Measurements from ENCODE around the gene MCF2L. TPM values are rescaled to one million over a fixed set of nuclear protein-coding genes. Genes with fewer than 3 reads are reported as not detected.

The MCF2L gene
- total and polyA plus RNA-seq, 5 donors: 18.0 to 47.5 (median 33.2) TPM

GRCh38 chr13:112965573-112966115, 3.4 kb upstream of the MCF2L start:
- ATAC-seq (no peak), DNase-seq (peak in 2 of 3 donors; percentile 15 to 31)
- intact Hi-C loops (cut with DNase I): no loop called here
- Histone ChIP-seq H3K27ac (ENCODE audit: low read length) (peak overlapping the region; percentile 74), H3K27me3 (ENCODE audit: control insufficient read depth, insufficient read depth) (no peaks in the 10 kb centered on the region), H3K4me3 (ENCODE audit: low read length) (no peak overlapping the region), H3K9me3 (ENCODE audit: control insufficient read depth, low read length) (no peaks in the 10 kb centered on the region), H3K4me1 (ENCODE audit: control insufficient read depth, insufficient read depth, low read length) (no peaks in the 10 kb centered on the region)
- 83% methylated on average over 16 of the region's 16 CpGs for WGBS

DNA sequence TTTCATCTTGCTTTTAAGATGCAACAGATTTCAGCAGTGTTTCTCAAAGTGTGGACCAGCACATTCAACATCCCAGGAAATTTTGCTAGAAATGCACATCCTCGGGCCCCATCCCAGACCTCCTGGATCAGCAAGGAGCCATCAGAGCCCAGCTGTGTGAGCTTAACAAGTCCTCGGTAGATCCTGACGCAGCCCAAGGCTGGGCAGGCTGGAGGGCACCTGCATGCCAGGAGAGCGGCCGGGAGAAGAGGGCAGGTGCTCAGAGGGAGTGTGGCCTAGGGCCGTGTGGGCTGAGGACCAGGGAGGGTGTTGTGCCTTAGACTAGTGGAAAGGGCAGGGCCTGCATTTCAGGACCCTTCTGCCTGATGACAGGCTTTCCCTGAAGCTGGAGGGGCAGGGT, 2.2 kb upstream of the MCF2L start:
- peak in 2 of 3 donors; percentile 29 to 39 for DNase-seq
- intact Hi-C loops (cut with DNase I): no loop called here
- Histone ChIP-seq H3K9me3 (ENCODE audit: control insufficient read depth, low read length) (no peaks in the 10 kb centered on the region), H3K4me1 (ENCODE audit: control insufficient read depth, insufficient read depth, low read length) (no peaks in the 10 kb centered on the region), H3K27ac (ENCODE audit: low read length) (no peak overlapping the region), H3K27me3 (ENCODE audit: control insufficient read depth, insufficient read depth) (no peaks in the 10 kb centered on the region), H3K4me3 (ENCODE audit: low read length) (no peak overlapping the region)
- ATAC-seq: no peak
- 90% methylated on average over 6 of the region's 6 CpGs for WGBS

DNA sequence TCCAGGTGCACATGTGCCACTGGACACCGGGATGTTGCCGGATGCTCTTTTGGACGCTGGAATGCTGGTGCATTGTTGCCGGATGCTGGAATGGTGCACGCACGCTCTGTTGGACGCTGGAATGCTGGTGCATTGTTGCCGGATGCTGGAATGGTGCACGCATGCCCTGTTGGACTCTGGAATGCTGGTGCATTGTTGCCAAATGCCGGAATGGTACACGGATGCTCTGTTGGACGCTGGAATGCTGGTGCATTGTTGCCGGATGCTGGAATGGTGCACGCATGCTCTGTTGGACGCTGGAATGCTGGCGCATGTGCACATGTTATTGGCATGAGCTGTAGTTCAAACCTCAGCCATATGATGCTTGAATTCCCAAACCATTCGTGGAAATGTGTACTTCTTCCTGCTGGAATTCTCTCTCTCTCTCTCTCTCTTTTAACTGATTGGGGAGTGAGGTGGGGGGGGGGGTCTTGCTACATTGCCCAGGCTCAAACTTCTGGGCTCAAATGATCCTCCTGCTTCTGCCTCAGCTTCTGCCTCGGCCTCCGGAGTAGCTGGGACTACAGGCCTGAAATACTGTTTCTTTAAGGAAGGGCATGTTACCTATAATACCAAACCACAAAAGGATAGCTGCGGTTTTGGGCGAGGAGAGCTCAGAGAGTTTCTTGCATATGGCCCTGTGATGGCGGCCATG, 1.2 kb upstream of the MCF2L start:
- intact Hi-C loops (cut with DNase I): no loop called here
- 76% methylated on average over 22 of the region's 22 CpGs for WGBS
- no peak for ATAC-seq
- Histone ChIP-seq H3K4me1 (ENCODE audit: control insufficient read depth, insufficient read depth, low read length) (no peaks in the 10 kb centered on the region), H3K9me3 (ENCODE audit: control insufficient read depth, low read length) (no peaks in the 10 kb centered on the region), H3K4me3 (ENCODE audit: low read length) (peak overlapping the region; percentile 59), H3K27me3 (ENCODE audit: control insufficient read depth, insufficient read depth) (no peaks in the 10 kb centered on the region), H3K27ac (ENCODE audit: low read length) (no peak overlapping the region)
- peak in 1 of 3 donors; percentile 11 for DNase-seq

GRCh38 chr13:112968380-112968909, 569 bp upstream of the MCF2L start:
- H3K27ac ChIP-seq (ENCODE audit: low read length): peak overlapping the region; percentile 44
- intact Hi-C loops (cut with DNase I): no loop called here
- DNase-seq (peak in 2 of 3 donors; percentile 69 to 76), ATAC-seq (peak; percentile 47 to 57)
- 9% methylated on average over 52 of the region's 52 CpGs for WGBS
- peak overlapping the region; percentile 59 for H3K4me3 ChIP-seq (ENCODE audit: low read length)
- no peaks in the 10 kb centered on the region for H3K27me3 ChIP-seq (ENCODE audit: control insufficient read depth, insufficient read depth)
- H3K9me3 ChIP-seq (ENCODE audit: control insufficient read depth, low read length): no peaks in the 10 kb centered on the region
- H3K4me1 ChIP-seq (ENCODE audit: control insufficient read depth, insufficient read depth, low read length): no peaks in the 10 kb centered on the region

DNA sequence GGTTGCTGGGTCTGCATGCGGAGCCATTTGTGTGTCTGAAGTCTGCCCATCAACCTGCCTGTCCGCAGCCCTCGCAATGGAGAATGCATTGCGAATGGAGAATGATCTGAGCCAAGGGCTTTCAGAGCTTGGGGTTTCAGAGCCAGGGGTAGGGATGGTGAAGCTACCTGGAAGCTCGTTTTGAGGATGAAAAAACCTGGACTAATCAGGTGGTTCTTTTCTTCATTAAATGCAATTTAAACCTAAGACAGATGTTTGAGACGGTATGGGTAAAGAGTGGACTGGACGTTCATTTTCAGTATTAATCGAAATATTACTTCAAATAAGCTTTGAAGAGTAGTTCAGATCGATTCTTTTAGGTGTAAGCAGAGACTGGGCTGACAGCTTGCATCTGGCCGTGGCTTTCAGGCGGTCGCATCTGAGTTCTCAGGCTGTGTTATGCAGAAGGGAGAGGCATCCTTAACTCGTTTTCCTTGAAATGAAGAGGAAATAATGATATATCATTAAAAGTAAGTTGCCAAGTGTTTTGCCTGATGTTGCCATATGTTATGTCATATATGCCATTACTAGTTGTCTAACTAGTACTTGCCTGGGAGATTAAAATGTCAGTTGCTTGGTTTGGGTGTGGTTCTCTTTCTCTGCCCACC, 801 bp downstream of the MCF2L start:
- Histone ChIP-seq H3K4me3 (ENCODE audit: low read length) (peak overlapping the region; percentile 59), H3K4me1 (ENCODE audit: control insufficient read depth, insufficient read depth, low read length) (no peaks in the 10 kb centered on the region), H3K27me3 (ENCODE audit: control insufficient read depth, insufficient read depth) (no peaks in the 10 kb centered on the region), H3K9me3 (ENCODE audit: control insufficient read depth, low read length) (no peaks in the 10 kb centered on the region), H3K27ac (ENCODE audit: low read length) (peak overlapping the region; percentile 48)
- ATAC-seq (no peak), DNase-seq (peak in 1 of 3 donors; percentile 32)
- intact Hi-C loops (cut with DNase I): no loop called here
- WGBS: 41% methylated on average over 13 of the region's 13 CpGs

- no peak overlapping the region for H3K27ac ChIP-seq (ENCODE audit: low read length)
- no peaks in the 10 kb centered on the region for H3K4me1 ChIP-seq (ENCODE audit: control insufficient read depth, insufficient read depth, low read length)
- WGBS: 73% methylated on average over 23 of the region's 23 CpGs
- peak in 1 of 3 donors; percentile 21 for DNase-seq
- no peaks in the 10 kb centered on the region for H3K9me3 ChIP-seq (ENCODE audit: control insufficient read depth, low read length)
- no peak overlapping the region for H3K4me3 ChIP-seq (ENCODE audit: low read length)
- intact Hi-C loops (cut with DNase I): no loop called here
- H3K27me3 ChIP-seq (ENCODE audit: control insufficient read depth, insufficient read depth): no peaks in the 10 kb centered on the region
- no peak for ATAC-seq
Observed at GRCh38 chr13:112970552-112971287, 1.7 kb downstream of the MCF2L start.

DNA sequence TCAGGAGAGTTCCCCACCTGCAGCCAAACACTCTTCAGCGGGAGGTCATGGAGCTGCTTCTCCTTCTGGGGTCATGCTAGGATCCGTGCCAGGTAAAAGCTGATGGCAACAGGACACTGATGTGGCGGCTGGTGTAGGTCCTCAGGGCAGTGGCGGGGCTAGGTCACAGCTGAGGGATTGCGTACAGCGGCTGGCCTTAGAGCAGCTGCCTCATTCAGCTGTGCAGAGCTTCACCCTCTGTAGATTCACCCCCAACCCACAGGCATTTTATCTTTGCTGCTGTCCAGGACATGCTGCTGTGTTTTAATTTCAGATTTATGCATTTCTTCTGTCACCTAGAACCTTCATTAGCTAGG, 2.3 kb downstream of the MCF2L start:
- H3K9me3 ChIP-seq (ENCODE audit: control insufficient read depth, low read length): no peaks in the 10 kb centered on the region
- no peak overlapping the region for H3K4me3 ChIP-seq (ENCODE audit: low read length)
- H3K27me3 ChIP-seq (ENCODE audit: control insufficient read depth, insufficient read depth): no peaks in the 10 kb centered on the region
- no peak overlapping the region for H3K27ac ChIP-seq (ENCODE audit: low read length)
- intact Hi-C loops (cut with DNase I): no loop called here
- ATAC-seq (no peak), DNase-seq (peak in 1 of 3 donors; percentile 6)
- WGBS: 94% methylated on average over 6 of the region's 6 CpGs
- no peaks in the 10 kb centered on the region for H3K4me1 ChIP-seq (ENCODE audit: control insufficient read depth, insufficient read depth, low read length)

DNA sequence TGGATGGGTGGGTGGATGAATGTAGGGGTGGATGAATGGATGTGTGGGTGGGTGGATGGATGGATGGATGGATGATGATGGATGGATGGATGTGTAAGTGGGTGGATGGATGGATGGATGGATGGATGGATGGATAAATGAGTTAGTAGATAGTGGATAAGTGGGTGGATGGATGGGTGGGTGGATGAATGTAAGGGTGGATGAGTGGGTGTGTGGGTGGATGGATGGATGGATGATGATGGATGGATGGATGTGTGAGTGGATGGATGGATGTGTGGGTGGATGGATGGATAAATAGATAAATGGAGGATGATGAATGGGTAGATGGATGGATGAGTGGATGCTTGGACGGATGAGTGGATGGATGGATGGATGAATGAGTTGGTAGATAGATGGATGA, 3.2 kb downstream of the MCF2L start:
- Histone ChIP-seq H3K27ac (ENCODE audit: low read length) (no peak overlapping the region), H3K4me3 (ENCODE audit: low read length) (no peak overlapping the region), H3K27me3 (ENCODE audit: control insufficient read depth, insufficient read depth) (no peaks in the 10 kb centered on the region), H3K9me3 (ENCODE audit: control insufficient read depth, low read length) (no peaks in the 10 kb centered on the region), H3K4me1 (ENCODE audit: control insufficient read depth, insufficient read depth, low read length) (no peaks in the 10 kb centered on the region)
- 85% methylated on average over 1 of the region's 1 CpG for WGBS
- ATAC-seq (no peak), DNase-seq (no peak)
- intact Hi-C loops (cut with DNase I): no loop called here

DNA sequence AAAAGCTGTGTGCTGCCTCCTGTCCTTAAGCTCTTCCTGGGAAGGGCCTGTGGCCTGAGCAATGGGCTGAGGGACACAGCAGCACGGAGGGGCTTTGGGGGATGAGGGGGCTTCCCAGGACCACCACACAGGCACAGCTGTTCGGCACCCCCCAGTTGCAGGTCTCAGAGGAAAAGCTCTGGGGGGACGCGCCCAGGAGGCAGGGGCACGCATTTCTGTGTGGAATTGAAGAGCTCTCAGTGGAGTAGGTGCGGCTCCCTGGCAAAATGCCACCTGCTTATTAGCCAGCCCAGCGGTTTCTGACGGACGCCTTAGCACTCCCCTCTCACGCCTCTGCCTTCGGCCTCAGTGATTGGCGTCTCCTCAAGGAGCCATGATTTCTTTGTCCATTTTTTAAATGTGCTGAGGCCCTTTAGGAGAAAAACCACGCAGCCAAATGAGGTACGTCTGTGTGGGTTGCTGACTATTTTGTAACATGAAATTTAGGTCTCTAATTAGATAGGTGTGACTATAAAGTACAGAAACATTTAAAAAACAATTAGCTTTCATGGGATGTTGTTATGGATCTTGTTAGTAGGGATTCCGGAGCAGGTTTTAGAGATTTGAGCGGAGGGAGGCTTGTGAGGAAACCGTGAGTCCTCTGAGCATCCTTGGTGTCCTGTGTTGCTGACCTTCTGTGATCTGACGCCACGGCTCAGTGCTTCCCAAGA, 4.0 kb downstream of the MCF2L start:
- H3K4me3 ChIP-seq (ENCODE audit: low read length): no peak overlapping the region
- no peak for ATAC-seq
- DNase-seq: peak in 2 of 3 donors; percentile 45 to 48
- H3K27me3 ChIP-seq (ENCODE audit: control insufficient read depth, insufficient read depth): no peaks in the 10 kb centered on the region
- H3K9me3 ChIP-seq (ENCODE audit: control insufficient read depth, low read length): no peaks in the 10 kb centered on the region
- no peak overlapping the region for H3K27ac ChIP-seq (ENCODE audit: low read length)
- intact Hi-C loops (cut with DNase I): no loop called here
- WGBS: 77% methylated on average over 19 of the region's 19 CpGs
- no peaks in the 10 kb centered on the region for H3K4me1 ChIP-seq (ENCODE audit: control insufficient read depth, insufficient read depth, low read length)

GRCh38 chr13:112973577-112973951, 4.5 kb downstream of the MCF2L start:
- H3K27me3 ChIP-seq (ENCODE audit: control insufficient read depth, insufficient read depth): no peaks in the 10 kb centered on the region
- no peaks in the 10 kb centered on the region for H3K4me1 ChIP-seq (ENCODE audit: control insufficient read depth, insufficient read depth, low read length)
- ATAC-seq (no peak), DNase-seq (peak in 1 of 3 donors; percentile 33)
- intact Hi-C loops (cut with DNase I): no loop called here
- H3K27ac ChIP-seq (ENCODE audit: low read length): no peak overlapping the region
- H3K9me3 ChIP-seq (ENCODE audit: control insufficient read depth, low read length): no peaks in the 10 kb centered on the region
- no peak overlapping the region for H3K4me3 ChIP-seq (ENCODE audit: low read length)
- WGBS: 94% methylated on average over 18 of the region's 18 CpGs

All from right cardiac atrium (tissue), 5 donors.